ENCODE data around the gene SPATA31D4.

SPATA31D4 gene

DNA sequence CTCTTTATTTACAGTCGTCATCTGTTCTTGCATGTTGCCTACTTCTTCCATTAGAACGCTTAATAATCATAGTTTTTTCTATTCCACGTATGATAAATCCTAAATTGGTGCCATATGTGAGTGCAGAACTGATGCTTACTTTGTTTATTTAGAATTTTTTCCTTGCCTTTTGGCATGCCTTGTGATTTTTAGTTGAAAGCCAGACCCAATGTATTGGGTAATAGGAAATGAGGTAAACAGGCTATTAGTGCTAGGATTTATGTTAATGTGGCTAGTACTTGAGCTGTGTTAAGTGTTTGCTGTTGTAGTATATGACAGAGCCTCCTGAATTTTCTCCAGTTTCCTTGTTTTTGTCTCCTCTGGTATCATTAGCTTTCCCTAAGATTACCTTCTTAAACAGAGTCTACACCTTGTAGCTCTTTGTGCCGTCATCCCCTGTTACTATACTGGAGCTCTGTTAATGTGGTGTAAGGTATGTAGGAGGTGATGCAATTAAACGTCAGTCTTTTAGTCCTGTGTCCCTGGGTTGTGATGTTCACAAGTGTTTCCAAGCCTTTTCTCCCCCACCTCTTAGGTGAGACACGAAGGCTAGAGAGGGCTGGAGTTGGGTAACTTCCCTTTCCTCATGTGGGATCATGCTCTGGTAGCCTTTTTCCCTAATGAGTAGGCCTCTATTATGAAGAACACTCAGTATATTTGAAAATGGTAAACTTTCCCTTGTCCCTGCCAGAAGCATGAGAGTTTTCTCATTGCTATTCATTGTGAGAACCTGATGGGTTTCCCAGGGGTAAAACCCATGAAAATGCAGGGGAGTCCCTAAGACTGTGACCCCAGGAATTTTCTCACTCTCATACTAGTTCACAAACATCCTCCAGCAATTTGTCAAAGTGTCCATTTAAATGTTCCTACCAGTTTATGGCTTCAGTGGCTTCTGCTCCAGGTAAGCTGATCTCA lies 36.3 kb downstream of the SPATA31D4 start:
- no peak for DNase-seq (ENCODE audit: low read depth in 2 of 2, low spot score in 1 of 2)

DNA sequence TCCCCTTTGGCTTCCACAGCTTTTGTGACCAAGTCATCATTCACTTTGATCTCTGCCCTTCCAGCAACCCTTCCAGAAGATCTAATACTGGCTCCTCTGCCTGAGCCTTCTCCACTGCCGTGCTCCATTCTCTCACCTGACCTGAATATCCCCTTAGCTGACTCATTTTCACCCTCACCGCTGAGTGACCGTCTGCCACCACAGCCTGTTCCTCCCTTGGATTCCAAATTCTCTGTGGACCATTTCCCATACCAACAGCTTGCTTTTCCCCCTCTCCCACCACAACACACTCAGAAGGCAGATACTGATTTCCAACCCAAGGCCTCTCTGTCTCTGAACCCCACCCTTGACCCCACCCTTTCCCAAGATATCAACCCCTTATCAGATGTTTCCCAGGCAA lies 39.8 kb downstream of the SPATA31D4 start:
- DNase-seq (ENCODE audit: low read depth in 2 of 2, low spot score in 1 of 2), result no peak

DNA sequence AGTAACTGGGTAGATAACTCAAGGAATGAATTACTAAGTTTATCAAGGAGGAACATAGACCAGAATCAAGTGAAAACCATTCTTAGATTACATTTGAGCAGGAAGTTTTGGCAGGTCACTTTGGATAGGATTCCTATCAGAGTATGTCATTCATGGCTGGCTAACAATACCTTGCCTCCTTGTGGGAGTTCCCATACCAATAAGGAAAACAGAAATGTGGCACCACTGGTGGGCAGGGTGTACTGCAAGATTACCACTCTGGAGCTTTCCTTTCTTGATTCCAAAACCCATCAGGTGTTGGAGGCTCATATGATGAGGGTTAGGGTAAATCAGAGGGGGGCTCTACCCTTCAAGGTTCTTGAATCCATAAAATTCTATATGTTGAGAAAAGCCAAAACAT lies 41.7 kb downstream of the SPATA31D4 start:
- DNase-seq (ENCODE audit: low read depth in 2 of 2, low spot score in 1 of 2), result no peak

GRCh38 chr9:81971727-81972126 lies 43.5 kb downstream of the SPATA31D4 start:
- DNase-seq (ENCODE audit: low read depth in 2 of 2, low spot score in 1 of 2), result no peak

DNA sequence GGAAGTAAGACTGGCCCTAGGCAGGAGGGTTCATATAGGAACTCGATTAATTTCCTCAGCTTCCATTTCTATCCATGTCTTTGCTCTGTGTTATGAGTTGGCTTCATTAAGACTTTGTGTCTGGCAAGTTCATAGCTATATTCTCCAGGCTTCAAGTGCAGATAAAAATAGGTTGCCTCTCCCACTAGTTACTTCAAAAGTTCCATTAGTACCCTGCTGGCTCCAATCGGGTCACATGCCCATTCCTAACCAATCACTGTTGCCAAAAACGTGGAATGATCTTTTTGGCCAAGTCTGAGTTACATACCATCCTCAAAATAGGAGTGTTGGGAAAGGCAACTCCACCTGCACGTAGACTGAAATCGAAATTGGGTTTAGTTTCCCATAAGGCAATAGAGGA lies 46.5 kb downstream of the SPATA31D4 start:
- DNase-seq (ENCODE audit: low read depth in 2 of 2, low spot score in 1 of 2), result no peak

DNA sequence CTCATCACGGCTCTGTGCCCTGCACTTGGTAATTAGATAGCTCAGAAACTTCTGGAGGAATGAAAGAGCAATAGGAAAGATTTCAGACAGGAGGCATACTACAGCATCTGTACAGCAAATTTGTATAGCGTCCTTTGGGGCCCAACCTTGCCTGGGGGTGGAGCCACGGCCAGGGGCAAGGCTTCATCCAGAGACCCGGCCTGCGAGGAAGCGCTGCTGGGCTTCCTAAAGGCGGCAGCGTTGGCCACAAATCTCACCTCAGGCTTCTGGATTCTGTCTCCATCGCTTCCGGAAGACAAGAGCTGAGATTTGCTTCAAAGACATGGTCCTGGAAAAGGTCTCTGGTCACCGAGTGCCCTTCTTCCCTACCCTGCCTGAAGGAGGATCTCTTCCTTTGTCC lies 48.1 kb downstream of the SPATA31D4 start:
- no peak for DNase-seq (ENCODE audit: low read depth in 2 of 2, low spot score in 1 of 2)

- no peak for DNase-seq (ENCODE audit: low read depth in 2 of 2, low spot score in 1 of 2)
Measured at GRCh38 chr9:81979196-81979595, 51.0 kb downstream of the SPATA31D4 start.

- no peak for DNase-seq (ENCODE audit: low read depth in 2 of 2, low spot score in 1 of 2)
Measured at GRCh38 chr9:81980568-81980967, 52.3 kb downstream of the SPATA31D4 start.

GRCh38 chr9:81981883-81982282 lies 53.7 kb downstream of the SPATA31D4 start:
- DNase-seq (ENCODE audit: low read depth in 2 of 2, low spot score in 1 of 2), result no peak
